CD4-positive, alpha-beta T cell treated with Interleukin-6 for 4 hours (primary cell): ENCODE data around the gene GNPAT.
A peak's percentile ranks its signal among the peaks of the same experiment; 100 is the strongest.
"Not testable (repeated sequence)": the region's sequence is repeated elsewhere in the genome, so short reads cannot be mapped to it uniquely, and the experiment has no call there.

Source experiments
- DNase-seq: peaks from one replicate; pipeline ENCODE4 v3.0.0-alpha.2; 2020; ENCODE audit warnings: mixed read lengths

GNPAT gene

DNA sequence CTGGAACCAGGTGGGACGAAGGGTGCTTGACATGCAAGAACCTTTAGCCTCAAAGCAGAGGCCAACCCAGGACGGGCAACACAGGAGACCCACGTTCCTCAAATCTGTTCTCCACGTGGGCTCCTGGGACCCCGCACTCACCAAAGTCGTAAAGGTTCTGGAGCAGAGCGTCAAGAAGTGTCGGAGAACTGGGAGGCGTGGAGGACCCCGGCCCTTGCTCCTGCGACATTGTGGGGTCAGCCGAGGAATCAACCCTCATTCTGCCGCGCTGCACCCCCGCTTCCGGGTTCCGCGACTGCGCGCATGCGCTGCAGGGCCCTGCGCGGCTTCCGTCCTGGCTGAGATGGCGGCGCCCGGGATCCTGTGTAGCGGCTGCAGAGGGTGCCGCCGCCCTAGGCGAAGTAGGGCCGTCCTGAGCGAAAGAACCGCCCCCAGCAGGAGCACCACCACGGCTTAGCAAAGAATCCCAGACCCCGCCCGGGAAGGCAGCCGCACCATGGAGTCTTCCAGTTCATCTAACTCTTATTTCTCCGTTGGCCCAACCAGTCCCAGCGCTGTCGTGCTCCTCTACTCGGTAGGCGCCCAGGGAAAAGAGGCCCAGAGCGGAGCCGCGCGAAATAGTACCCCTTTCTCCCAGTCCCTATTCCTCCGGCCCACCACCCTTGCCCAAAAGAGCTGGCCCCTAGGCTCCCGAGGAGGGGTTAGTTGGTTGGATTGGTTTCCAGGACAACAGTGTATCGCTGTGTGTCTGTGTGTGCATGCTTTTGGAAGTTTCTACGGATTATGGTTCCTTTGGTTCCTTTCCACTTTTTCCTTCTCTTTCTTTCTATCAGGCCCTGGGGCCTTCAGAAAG, at the start of gene GNPAT:
GNPAT (plus strand) TSS at position 330 of the 853 bp plus-strand sequence; CDS start at position 497, 167 bp downstream.
- DNase-seq, result peak; percentile 91

DNA sequence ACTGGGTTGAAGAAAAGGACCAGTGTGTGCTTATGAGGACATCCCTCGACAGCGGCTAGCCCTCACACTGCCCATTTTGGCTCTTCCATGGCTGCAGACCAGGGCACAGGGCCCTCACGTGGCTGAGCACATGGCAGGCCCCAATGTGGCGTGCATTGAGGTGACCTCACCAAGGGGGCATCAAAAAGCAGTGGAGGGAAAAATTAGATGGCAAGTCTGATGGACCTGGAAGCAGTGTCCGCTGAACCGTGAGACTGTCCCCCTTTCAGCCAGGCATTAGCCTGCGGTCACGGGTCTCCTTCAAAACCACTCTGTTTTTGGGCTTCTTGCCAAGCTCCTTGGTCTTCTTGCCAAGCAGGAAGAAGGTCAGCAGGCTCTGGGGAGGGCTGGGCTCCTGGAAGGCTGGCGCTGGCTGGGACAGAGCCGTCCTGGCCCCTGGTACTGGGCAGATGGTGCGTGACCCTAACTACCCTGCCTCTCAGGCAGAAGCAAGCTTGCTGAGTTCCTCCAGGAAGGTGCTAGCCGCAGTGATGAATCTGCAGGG, 48.3 kb upstream of the GNPAT start:
- no peak for DNase-seq

DNA sequence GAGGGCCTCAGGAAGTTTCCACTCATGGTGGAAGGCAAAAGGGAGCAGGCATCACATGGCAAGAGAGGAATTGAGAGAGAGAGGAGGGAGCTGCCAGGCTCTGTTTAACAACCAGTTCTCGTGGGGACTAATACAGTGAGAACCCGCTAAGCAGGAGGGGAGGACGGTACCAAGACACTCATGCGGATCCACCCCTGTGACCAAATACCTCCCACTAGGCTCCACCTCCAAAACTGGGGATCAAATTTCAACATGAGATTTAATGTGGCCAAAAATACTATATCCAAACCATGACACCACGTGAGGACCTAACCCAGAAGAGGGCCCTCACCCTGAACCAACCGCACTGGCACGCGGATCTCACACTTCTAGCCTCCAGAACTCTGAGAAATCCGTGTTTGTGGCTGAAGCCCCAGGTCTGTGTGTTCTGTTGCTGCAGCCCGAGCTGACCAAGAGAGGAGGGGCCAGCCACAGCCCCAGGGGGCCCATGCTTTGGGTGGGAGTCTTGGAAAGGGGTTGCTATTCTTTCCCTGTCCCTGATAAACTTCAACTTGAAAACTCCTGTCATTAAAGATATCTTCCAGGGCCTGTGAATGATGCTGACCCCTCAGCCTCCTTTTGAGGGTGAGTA, 47.2 kb upstream of the GNPAT start:
- DNase-seq, result no peak

DNA sequence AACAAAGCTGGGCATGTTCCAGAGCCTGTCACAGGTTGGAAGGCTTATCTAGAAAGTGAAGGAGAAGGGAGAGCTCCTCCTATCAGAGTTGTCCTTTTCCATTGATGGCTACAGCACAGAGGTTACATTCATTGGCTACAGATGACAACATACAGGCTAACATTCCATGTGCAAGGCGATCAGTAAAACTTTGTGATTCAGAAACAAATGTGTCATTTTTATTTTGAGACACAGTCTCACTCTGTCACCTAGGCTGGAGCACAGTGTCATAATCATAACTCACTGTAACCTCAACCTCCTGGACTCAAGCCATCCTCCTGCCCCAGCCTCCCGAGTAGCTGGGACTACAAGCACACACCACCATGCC, 46.6 kb upstream of the GNPAT start:
- no peak for DNase-seq

DNA sequence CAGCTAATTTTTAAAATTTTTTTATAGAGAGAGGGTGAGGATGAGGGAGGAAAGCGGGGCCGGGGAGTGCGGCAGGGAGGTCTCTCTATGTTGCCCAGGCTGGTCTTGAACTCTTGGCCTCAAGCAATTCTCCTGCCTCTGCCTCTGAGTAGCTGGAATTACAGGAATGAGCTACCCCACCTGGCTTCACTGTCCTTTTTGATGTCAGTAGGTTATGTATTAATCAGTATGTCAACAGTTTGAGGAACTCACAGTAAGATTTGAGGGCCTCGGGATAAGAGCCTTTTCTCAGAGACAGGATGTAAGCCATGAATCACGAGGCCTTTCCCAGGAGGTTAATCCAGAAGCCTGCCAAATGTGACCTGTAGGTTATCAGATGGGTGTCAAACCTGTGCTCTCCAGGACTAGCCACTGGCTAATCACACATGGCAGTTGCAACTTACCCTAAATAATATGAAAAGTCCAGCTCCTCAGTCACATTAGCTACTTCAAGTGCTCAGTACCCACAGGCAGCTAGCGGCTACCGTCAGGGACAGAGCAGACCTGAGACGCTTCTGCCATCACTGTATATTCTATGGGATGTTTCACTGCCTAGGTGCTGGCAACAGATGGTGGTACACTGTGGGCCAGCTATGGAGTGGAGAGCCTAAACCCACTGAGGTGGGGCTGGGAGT, 46.0 kb upstream of the GNPAT start:
- DNase-seq, result no peak

DNA sequence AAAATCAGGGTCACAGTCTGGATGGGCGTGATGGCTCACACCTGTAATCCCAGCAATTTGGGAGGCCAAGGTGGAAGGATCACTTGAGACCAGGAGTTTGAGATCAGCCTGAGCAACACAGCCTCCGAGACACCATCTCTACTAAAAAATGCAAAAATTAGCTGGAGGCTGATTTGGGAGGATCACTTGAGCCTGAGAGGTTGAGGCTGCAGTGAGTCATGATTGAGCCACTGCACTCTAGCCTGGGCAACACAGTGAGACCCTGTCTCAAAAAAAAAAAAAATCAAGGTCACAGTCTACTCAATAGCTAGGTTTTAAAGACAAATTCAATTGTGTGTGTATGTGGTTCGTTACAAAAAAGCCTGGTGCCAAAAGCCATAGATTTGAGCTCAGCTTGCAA, 44.7 kb upstream of the GNPAT start:
- DNase-seq, result no peak

DNA sequence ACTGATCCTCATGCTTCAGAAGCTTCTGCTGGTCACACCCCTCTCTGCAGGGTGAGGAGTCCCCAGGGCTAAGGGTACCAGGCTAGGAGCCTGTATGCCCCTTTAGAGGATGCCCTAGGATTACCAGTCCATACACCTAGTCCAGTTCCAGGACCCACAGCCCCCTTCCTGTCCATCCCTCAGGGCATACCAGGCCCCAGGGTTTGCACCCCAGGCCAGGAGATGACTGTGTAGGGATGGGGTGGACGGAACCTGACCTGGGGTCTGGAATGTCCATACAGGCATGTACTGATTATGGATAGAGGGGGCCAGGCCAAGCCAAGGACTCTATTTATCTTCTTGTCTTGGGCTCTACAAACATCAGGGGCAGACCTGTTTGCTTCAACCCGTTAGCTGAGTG, 44.3 kb upstream of the GNPAT start:
- DNase-seq, result no peak

DNA sequence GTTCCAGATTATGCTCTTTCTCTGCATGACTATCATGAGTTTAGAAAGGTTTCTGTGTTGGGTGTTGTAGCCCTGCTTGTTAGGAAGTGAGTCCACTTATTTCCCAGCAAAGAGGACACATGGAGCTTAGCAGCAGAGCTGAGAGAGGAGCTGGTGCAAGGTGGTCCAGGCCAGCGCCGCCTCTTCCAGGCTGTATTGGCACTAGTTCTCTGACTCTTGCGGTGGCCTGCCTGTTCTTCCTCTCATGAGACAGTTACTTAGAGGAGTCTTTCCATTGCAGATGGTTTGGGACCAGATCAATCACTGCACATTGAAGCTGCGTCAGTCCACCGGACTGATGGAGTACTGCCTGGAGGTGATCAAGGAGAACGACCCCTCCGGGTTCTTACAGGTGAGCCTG, 41.1 kb upstream of the GNPAT start:
- no peak for DNase-seq

DNA sequence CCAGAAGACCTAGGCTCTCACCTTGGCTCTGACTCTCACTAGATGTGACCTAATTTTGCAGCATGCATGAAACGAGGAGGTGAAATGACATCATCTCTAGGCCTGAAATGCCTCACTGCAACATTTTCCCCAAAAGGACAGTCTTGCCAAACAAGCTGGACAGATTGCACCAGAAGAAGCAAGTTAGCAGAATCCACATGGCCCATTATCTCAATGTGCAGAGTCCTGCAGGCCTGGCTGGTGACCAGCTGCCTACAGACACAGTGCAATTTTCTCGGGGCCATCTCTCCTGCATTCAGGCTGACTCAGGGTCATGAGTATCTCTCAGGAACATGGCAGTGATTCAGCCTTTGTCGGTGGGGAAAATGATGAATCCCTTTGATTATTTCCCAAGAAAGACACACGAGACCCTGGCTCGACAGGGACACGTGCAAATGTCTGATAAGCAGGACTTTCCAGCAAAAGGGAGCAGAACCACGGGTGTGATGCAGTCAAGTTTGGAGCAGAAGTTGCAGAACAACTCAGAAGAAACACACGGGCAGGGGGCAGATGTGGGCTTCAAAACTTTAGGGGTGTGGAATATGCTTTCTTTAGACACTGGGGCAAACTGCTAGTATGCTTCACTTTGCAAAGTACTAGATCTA, 40.5 kb upstream of the GNPAT start:
- no peak for DNase-seq

DNA sequence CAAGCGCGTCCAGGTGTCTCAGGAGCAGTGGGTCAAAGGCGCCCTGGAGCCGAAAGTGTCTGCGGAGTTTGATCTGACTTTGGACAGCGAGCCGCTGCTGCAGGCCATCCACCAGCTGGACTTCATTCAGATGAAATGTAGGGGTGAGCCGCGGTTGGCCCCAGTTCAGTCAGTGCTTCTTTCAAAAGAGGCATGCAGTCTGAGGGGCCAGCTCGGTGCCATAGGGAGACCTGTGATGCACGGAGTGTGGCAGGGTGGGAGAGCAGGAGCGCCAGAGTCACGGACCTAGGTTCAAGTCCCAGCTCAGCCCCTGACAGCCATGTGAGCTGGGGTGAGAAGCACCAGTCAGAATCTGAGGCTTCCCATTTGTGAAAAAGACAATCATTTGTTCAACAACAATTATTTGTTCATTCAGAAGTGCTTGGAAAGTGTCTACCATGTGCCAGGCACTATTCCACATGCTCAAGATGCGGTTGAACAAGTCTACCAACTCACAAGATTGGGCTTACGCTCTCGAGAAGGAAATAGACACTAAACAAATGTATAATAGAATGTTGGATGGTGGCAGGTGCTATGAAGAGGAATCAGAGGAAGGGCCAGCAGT, 39.5 kb upstream of the GNPAT start:
- no peak for DNase-seq

DNA sequence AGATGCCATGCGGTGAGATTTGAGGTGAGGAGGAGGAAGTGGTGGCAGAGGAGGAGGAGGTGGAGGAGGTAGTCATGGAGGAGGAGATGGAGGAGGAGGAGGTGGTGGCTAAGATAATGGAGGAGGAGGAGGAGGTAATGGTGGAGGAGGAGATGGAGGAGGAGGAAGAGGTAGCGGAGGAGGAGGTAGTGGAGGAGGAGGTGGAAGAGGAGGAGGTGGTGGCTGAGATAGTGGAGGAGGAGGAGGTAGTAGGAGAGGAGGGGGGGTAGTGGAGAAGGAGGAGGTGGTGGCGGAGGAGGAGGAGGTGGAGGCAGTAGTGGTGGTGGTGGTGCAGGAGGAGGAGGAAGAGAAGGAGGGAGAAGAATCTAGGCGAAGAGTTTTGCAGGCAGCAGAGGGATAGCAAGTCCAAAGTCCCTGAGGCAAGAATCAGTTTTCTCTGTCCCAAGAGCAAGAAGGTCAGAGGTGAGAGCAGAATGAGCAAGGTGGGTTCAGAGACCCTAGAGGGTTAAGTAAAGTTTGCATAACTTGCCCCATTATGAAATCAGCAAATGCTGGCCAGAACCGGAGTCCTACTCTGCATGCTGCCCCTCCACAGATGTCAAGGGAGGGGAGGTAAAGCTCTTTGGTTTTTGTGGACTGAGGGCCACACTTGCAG, 38.9 kb upstream of the GNPAT start:
- DNase-seq, result no peak

DNA sequence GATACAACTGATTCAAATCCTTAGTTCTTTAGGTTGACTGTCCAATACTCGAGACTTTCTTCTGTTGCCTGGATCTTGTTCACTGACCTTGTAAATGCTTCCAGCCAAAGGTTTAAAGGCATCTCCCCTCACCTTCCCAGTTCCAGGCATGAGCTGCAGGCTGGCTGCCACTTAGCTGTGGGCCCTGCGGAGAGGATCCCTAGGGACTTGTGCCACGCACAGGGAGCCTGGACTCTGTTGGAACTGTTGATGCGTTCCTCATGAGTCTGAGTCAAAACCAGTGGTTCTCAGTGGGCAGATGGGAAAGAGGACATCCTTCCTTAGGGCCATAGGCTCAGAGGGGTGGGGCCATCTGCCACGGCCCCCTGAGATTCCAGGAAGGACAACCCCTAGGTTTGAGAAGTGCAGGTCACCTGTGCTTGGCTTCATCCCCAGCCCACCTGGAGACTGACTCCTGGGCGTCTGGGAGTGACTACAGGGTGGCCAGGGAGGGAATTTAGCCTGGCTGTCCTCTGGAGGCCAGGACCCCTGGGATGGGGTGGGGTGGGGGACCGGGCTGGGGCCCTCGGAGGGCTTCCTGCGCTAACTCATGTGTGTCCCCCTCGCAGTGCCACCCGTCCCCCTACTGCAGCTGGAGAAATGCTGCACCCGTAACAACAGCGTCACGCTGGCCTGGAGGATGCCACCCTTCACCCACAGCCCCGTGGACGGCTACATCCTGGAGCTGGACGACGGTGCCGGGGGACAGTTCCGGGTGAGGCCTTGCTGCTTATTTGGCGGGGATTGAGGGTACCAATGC, 37.6 kb upstream of the GNPAT start:
- no peak for DNase-seq

DNA sequence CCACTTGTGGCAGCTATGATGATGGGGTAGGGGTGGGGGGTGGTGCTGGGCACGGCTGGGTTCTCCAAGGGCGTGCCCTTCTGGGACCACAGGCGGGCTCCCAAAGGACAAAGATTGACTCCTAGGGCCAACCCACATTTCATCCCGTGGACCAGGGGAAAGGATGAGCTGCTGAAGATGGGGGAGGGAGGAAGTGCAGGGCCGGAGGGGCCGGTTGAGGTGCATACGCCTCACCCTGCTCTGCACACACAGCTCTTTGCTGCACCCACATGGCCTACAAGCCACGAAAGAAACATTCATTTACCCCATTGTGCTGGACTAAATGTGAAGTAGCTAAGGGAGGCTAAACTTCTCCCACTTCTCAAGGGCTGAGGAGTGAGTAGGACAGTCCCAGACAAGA, 34.2 kb upstream of the GNPAT start:
- no peak for DNase-seq

DNA sequence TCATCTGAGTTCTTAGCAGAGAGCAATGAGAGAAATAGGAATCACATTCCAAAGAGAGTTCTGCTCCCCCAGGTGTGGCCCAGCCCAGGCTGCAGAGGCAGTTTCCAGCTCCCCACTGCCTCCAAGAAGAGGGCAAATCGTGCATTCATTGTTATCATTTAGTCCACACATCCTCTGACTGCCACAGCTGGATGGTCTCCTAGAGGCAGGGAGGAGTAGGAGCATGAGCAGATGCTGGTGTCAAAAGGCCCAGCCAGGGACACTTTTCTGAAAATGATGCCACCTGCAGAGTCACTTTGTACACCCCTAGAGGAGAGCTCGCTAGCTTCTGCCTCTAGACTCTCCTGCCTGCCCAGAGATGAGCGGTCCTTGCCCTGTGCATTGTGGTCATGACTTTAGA, 33.6 kb upstream of the GNPAT start:
- DNase-seq, result no peak

DNA sequence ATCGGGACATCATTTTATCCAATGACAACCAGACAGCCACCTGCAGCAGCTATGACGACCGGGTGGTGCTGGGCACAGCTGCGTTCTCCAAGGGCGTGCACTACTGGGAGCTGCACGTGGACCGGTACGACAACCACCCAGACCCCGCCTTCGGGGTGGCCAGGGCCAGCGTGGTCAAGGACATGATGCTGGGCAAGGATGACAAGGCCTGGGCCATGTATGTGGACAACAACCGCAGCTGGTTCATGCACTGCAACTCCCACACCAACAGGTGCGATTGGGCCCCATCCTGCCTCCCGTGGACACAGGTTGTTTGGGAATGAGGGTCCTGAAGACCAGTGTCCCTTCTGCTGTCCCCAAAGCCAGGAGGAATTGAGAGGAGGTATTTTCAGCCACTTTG, 32.0 kb upstream of the GNPAT start:
- DNase-seq, result no peak

DNA sequence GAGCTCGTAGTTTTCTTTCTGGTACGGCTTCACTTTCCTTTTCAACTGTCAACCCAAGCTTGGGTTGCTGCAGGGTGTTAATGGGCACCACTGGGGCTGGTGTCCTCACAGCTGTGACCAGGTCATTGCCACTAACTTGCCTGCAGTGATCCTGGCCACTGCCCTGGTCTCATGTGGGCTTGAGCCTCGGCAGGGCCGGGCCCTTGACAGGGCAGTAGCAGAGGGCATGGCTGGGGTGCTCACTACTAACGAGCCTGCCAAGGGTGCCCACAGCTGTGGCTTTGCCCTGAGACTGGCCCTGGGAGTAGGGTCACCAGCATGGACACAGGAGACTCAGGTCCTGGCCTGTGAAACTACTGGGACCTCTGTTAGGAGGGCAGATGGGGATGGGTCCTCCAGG, 31.5 kb upstream of the GNPAT start:
- DNase-seq, result no peak

DNA sequence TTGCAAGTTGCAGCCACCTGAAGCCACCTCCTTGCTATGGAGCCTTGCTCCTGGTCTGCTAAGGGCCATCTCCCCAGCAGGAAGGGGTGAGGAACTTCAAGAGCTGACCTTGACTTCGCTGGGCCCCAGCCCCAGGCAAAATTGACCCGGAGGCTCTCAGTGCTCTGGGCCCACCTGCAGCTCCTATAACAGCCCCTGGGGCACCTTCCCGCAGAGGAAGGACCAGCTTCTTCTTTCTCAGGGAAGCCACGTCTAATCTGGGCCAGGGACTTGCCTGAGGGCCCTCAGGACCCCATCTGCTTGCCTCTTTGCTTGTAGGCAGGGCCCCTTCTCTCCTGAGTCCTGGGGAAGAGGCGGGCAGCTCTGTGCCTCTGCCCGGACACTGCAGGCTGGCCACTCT, 30.9 kb upstream of the GNPAT start:
- DNase-seq, result no peak

DNA sequence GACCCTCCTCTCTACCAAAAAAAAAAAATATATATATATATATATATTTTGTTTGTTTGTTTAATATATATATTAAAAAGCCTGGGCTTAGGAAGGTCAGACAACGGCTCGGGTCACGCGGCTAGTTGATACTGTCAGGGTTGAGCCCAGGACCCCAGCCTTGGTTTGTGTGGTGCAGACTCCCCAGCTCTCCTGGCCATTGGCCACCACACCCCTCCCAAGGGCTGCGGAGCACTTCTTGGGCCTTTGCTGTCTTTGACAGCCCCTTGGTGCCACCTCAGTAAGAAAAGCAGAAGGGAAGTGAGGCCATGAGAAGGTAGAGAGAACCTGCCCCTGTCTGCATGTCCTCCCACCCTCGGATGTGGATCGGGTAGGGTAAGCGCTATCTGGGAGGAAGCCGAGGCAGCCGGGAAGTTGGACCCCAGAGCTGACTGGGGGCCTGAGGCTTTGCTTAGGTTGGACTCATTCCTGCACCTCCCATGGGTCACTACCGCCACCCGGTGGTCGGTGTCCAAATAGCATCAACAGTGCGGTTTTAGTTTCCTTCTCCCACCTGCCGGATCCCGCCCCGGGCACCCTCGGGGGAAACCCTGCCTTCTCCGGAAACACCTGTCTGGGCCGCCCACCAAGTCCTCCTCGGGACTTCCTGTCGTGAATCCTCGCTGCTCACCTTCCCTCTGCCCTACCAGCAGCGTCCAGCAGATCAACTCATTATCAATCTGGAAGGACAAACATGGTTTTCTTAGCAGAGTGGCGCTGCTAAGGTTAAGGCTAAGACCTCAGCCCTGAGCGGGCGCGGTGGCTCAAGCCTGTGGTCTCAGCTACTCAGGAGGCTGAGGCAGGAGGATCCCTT, 29.8 kb upstream of the GNPAT start:
- peak; percentile 92 for DNase-seq

DNA sequence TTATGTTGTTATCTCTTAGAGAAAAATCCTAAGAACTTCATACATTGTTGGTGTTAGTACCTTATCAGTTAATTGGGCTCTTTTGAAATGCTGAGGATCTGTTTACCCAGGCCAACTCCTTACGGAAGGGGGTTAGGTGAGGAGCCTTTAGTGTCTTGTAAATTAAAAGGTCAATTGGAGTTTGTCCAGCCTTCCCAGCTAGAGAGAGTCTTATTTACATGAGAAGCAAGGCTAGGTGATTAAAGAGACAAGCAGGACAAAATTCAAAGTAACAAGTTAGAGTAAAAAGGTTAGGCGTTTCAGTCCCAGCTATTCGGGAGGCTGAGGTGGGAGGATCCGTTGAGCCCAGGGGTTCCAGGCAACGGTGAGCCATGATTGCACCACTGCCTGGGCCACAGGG, 28.7 kb upstream of the GNPAT start:
- not testable (repeated sequence) for DNase-seq

DNA sequence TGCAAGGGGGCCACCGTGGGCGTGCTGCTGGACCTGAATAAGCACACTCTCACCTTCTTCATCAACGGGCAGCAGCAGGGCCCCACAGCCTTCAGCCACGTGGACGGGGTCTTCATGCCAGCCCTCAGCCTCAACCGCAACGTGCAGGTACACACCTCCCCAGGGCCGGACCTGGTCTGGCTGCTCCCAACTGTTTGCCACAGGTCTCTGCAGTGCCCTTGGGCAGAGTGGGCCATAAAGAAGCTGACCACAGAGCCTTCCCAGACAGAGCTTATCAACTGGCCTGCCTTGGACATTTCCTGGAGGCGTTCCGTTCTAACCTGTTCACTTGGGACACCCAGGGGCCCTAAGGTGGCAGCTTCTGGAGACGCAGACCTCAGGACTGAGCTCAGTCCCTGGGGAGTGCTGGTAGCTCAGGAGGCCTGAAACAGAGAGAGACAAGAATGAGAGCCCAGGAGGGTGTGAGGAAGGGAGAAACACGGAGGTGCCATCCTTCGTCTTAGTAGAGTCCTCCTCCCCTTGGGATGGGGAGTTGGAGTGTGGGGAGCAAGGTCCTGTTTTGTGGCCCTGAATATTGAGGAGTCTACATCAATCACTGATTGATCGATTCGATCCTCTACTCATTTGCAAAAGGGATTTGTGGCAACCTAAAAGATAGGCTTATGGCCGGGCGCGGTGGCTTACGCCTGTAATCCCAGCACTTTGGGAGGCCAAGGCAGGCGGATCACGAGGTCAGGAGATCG, 27.0 kb upstream of the GNPAT start:
- no peak for DNase-seq
